ENCODE data around the gene TGFB1.

GRCh38 chr19:41307954-41308449, 45.7 kb downstream of the TGFB1 start:
- no peak for TF ChIP-seq CTCF (IDR thresholded peaks at IDR 0.05; ENCODE audit: poor library complexity, severe bottlenecking)
- no peak for TF ChIP-seq TAF1 (IDR thresholded peaks at IDR 0.05; ENCODE audit: low read depth)
- TF ChIP-seq RAD21 (conservative IDR thresholded peaks at IDR 0.05) = no peak
- TF ChIP-seq EZH2 (IDR thresholded peaks at IDR 0.05; ENCODE audit: borderline replicate concordance, insufficient read depth, low read length, poor library complexity, severe bottlenecking) = no peak
- TF ChIP-seq EP300 (conservative IDR thresholded peaks at IDR 0.05; ENCODE audit: poor library complexity, severe bottlenecking) = no peak

Data from neural cell (in vitro differentiated cells).